ENCODE results near the gene GNB3.

GNB3 gene

DNA sequence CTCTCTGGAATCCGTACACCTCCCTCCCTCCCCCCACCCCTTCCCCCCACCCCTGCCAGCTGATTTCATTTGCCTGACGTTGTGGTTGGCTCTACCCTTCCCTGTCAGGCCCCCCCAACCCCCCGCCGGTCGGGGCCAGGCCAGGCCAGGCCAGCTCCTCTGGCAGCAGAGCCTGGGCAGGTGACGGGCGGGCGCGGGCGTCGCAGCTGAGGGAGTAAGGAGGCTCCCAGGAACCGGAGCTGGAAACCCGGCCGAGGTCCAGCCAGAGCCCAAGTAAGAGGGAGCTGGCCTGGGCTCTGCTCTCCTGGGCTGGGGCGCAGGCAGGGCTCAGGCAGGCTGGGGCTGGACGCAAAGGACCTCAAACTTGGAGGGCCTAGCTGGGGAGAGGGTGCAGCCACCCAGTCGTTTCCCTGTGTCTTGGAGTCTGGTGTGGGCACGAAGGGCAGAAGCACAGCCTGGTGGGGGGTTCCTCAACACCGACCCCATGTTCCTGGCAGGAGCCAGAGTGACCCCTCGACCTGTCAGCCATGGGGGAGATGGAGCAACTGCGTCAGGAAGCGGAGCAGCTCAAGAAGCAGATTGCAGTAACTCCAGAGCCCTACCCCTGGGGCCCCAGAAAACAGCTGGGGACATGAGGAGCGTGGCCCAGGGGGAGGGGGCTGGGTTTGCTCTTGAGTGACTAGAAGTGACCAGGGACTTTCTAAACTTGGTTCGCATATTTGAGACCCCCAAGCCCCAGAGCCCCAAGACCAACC is at the start of gene GNB3:
Gene GNB3 (plus strand): TSS at position 165 of the 755 bp plus-strand sequence. CDS start 363 bp downstream, at position 528.
- no peak for DNase-seq (ENCODE audit: low read depth)

DNA sequence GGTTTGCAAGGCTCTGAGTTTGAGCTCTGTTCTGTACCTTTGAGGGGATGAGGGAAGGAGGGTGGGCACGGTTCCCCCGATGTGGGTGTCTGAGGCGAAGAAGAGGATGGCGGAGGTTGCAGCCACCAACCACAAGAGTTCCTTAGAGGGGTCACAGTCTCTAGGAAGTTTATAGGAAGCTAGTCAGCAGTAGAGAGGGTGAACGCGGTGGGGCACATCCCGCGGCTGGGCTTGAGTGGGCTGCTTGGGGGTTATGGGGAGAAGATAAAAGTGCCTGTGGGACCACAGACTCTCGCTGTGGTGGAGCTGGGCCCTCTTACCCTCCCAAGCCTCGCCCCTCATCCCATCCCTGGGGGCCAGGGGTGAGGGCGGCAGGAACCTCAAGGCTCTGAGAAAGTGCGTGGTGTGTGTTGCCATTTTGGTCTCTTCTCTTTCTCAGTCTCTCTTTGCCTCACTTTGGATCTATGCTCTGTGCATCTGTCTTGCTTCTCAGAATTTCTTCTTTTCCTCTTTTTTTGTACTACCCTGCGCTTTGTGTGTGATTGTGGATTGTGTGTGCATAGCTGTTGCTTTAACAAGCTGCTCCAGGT is 48.7 kb upstream of the GNB3 start:
- no peak for DNase-seq (ENCODE audit: low read depth)

DNA sequence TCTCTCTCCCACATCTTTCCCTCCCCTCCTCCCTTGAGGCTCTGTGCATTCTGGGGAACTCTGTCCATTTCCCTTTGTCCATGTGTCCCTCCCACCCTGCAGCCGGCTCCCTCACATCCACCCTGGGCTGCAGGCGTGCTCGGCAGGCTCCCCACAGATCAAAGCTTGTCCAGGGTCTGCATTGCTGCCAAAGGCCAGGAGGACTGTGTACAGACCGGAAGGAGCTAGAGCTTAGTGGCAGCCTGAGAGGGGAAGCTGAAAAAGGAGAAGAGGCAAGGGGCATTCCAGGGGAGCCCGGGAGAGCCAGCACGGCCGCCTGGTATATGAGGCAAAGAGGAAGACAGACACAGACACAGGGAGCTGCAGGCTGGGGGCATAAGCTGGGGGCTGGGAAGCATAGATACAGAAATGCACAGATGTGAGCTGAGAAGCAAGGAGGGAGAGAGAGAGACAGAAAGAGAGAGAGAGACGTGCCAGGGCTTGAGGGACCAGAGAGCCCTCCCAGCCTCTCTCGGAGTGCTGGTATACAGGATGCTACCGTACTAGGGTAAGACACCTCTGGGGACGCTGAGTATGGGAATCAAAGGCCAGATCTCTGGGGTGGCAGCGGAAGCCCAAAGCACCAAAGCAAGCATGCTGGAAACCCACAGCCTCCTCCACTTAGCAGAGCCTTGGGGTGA is 48.1 kb upstream of the GNB3 start:
- no peak for DNase-seq (ENCODE audit: low read depth)

DNA sequence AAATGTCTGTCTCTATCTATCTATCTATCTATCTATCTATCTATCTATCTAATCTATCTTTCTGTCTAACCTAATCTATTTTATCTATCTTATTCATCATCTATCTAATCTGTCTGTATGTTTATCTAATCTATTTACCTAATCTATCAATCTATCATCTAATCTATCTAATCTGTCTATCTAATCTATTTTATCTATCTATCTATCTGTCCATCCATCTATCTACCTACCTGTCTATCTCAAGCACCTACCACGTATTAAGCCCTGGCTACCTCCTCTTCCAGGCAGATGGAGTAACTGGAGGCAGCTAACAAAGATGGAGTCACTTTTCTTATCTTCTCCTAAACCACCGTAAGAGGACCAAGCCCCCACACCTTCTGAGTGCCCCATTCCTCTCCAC is 45.6 kb upstream of the GNB3 start:
- DNase-seq (ENCODE audit: low read depth), result no peak

DNA sequence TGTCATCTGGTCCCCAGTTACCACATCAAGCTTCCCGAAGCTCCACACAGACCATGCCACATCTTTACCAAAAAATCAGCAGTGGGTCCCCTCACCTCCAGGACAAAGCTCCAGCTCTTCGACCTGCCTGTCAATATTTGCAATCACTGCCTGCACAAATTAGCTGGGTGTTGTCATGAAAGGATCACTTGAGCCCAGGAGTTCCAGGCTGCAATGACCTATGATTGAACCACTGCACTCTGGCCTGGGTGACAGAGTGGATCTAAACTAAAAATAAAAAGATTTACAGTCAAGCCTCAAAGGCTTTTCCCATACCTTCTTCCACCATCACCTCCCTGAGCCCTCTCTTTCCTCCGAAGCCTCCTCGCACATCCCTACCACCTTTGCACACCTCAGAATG is 44.1 kb upstream of the GNB3 start:
- no peak for DNase-seq (ENCODE audit: low read depth)

DNA sequence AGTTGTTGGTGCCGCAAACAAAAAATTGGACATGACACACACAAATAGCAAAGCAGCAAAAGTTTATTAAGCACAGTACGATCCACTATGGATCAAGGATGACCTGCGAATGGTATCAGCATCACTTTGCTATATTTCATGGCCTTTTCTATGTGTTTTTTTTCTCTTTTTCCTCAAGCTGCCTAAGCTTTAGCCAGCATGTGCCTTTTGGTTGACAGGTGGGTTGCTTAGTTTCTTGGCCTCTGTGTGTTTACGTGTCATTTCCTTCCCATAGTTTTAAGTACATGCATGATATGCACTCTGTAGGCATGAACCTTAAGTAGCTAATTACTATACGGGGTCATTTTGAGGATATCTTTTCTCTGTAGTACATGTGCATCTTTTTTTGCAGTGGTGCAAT is 41.6 kb upstream of the GNB3 start:
- DNase-seq (ENCODE audit: low read depth), result no peak

DNA sequence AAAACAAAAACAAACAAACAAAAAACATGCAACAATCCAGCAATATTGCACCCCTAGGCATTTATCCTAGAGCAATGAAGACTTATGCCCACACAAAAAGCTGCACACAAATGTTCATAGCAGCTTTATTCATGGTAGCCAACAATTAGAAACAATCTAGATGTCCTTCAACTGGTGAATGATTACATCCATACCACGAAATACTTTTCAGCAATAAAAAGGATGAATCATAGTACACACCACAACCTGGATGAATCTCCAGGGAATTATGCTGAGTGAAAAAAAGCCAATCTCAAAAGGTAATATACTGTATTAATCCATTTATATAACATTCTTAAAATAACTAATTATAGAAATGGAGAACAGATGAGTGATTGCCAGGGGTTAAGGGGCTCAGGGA is 33.6 kb upstream of the GNB3 start:
- no peak for DNase-seq (ENCODE audit: low read depth)

DNA sequence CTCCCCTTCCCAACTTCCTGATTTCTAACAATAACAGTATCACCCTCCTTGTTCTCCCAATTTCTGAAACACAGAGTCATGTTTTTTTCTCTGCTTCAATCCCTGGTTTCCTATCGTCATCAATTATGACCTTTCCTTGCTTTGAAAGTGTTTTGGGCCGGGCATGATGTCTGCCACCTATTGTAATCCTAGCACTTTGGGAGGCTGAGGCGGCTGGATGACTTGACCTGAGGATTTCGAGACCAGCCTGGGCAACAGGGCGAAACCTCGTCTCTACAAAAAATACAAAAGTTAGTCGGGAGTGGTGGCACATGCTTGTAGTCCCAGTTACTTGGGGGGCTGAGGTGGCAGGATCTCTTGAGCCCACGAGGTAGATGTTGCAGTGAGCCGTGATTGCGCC is 31.7 kb upstream of the GNB3 start:
- DNase-seq (ENCODE audit: low read depth), result no peak

DNA sequence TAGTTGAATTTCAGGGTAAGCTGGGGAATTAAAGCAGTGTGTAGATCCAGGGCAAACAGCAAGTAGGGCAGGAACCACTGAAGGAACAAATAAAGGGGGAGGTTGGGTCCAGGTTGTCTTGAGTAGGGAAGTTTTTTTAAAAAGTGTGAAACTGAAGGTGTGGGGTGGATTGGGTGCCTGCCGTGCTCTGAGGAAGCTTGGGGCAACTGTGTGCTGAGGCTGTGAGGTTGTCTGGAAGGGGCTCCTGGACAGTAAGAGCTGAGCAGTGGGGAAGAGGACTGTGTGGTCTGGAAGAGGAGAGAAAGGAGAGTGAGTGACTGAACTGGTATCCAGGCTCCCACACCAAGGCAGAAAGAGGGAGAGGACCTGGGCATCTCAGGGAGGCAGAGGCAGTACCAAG is 30.0 kb upstream of the GNB3 start:
- no peak for DNase-seq (ENCODE audit: low read depth)

DNA sequence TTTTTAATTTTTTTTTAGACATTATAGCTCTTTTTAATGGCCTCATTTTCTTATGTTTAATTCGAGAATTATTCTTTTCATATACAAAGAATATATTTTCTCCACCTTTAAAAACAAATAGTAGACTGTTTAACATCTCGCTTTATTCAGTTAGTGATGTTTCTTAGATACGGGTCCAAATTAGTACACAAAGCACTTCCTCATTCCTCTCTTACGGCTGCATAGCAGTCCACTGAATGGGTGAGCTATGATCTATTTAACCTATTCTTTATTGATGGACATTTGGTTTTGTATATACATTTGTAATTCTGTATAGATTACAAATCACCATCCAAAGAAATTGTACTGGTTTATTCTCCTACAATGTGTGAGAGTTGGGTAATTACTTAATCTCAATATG is 27.4 kb upstream of the GNB3 start:
- DNase-seq (ENCODE audit: low read depth), result no peak

DNA sequence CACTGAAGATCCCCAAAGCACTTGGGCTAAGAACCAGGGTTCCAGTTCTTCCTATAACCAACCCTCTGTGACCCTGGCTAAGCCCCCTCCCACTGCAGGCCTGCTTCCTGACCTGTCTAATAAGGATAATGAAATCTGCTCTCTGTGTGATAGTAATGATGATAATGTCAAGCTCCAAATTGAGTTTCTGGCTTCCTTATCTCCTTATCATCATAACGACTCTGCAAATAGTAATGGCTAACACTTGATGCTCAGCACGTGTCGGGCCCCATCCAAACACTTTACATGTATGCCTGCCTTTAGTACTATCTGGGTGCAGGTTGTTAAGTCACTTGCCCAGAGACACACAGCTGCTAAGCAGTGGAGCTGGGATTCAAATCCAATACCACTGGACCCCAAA is 24.1 kb upstream of the GNB3 start:
- DNase-seq (ENCODE audit: low read depth), result no peak

DNA sequence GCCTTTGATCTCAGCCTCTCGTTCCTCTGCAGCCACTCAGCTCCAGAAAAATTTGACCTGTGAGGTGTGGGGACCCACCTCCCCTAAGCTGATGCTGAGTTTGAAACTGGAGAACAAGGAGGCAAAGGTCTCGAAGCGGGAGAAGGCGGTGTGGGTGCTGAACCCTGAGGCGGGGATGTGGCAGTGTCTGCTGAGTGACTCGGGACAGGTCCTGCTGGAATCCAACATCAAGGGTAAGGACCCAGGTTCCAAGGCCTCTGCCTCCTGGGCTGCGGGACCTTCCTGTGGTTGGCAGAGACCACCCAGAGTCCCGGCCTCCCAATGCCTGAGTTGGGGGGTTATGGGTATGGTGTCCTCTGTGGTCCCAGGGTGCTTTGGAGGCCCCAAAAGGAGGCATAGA is 23.6 kb upstream of the GNB3 start:
- DNase-seq (ENCODE audit: low read depth), result no peak

DNA sequence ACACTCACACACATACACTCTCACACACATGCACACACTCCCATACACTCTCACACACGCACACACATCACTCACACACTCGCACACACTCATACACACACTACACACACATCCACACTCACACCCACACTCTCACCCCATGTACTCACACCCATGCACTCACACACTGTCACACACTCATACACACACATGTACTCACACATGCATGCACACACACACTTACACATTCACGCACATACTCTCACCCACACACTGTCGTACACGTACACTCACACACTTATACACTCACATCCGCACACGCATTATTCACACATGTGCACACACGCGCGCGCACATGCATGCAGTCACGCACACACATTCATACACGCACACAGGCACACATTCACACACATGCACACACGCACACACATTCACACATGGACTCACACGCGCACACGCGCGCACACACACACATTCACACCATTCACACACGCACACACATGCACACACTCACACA is 23.0 kb upstream of the GNB3 start:
- no peak for DNase-seq (ENCODE audit: low read depth)

DNA sequence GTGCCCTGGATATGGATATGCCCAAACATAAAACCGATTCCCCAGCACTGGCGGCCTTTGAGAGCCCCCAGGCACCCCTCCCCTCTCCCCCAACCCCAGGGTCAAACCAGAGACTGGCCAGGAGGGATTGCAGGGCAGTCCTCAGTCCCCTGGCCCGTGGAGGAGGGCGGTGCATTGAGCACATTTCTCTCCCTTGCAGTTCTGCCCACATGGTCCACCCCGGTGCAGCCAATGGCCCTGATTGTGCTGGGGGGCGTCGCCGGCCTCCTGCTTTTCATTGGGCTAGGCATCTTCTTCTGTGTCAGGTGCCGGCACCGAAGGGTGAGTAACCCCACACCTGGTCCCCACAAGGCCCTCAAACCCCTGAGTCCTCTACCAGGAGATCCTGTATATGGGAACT is 22.5 kb upstream of the GNB3 start:
- no peak for DNase-seq (ENCODE audit: low read depth)

DNA sequence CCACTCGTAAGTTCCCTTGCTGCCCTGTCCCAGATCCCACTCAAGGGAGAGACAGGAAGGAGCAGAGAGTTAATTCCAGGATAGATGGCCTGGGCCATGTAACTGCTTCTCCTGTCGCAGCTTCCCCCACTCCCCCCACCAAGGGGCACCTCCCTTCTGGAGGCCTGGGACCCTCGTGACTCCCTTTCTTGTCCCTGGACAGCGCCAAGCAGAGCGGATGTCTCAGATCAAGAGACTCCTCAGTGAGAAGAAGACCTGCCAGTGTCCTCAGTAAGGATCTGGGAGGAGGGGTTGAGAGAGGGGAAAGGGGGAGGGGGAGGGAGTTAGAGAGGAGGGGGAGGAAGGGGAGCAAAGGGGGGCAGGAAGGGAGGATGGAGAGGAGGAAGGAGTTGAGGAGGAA is 22.1 kb upstream of the GNB3 start:
- DNase-seq (ENCODE audit: low read depth), result no peak

DNA sequence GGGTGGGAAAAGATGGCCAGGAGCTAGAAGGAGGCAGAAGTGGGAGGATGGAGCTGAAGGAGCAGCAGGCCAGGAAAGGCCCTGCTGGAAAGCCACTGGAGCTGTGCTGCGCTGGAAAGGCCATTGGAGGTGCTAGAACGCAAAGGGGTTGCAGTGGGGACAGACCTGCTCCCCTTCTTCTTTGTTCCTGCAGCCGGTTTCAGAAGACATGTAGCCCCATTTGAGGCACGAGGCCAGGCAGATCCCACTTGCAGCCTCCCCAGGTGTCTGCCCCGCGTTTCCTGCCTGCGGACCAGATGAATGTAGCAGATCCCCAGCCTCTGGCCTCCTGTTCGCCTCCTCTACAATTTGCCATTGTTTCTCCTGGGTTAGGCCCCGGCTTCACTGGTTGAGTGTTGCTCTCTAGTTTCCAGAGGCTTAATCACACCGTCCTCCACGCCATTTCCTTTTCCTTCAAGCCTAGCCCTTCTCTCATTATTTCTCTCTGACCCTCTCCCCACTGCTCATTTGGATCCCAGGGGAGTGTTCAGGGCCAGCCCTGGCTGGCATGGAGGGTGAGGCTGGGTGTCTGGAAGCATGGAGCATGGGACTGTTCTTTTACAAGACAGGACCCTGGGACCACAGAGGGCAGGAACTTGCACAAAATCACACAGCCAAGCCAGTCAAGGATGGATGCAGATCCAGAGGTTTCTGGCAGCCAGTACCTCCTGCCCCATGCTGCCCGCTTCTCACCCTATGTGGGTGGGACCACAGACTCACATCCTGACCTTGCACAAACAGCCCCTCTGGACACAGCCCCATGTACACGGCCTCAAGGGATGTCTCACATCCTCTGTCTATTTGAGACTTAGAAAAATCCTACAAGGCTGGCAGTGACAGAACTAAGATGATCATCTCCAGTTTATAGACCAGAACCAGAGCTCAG is 21.4 kb upstream of the GNB3 start:
- DNase-seq (ENCODE audit: low read depth), result no peak

DNA sequence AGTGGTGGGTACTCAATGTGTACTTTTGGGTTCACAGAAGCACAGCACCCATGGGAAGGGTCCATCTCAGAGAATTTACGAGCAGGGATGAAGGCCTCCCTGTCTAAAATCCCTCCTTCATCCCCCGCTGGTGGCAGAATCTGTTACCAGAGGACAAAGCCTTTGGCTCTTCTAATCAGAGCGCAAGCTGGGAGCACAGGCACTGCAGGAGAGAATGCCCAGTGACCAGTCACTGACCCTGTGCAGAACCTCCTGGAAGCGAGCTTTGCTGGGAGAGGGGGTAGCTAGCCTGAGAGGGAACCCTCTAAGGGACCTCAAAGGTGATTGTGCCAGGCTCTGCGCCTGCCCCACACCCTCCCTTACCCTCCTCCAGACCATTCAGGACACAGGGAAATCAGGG is 20.6 kb upstream of the GNB3 start:
- no peak for DNase-seq (ENCODE audit: low read depth)

DNA sequence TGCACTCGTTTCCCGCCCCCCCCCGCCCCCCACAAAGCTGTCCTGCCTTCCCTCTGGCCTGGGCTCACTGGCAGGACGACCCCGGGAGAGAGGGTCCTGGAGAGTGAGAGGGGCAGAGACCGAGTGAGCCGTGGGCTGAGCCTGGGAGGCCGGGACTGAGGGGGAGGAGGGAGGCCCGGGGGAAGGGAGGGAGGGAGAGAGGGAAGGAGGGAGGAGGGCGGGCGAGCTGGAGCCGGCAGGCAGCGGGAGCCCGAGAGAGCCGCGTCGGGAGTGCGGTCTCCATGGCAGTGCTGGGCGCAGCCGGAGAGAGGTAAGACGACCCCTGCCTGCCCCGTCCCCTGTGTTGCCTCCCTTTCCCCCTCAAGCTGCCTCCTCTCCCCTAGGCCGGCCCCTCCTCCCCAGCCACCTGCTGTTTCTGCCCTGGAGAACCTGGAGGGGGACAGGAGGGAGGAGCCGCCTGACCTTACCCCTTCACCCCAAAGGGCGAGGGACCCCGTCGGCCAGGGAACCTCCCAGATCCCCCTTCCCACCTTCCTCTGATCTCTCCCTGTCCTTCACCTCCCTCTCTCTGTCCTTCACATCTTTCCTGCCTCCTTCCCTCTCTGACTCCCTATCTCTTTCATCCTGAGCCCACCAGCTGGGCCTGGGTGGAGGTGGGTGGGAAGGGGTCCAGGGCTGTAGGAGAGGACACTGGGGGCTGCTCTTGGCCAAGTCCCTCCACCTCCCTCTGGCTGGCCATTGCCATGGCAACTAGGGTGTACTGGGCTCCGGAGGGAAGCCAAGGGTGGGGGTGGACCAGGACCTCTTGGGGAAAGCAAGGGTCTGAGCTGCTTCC is 18.9 kb upstream of the GNB3 start, which contains the start of gene GPR162:
Gene GPR162 (plus strand): TSS at position 231 of the 835 bp plus-strand sequence. CDS start 2,078 bp downstream, outside the sequence.
- no peak for DNase-seq (ENCODE audit: low read depth)

DNA sequence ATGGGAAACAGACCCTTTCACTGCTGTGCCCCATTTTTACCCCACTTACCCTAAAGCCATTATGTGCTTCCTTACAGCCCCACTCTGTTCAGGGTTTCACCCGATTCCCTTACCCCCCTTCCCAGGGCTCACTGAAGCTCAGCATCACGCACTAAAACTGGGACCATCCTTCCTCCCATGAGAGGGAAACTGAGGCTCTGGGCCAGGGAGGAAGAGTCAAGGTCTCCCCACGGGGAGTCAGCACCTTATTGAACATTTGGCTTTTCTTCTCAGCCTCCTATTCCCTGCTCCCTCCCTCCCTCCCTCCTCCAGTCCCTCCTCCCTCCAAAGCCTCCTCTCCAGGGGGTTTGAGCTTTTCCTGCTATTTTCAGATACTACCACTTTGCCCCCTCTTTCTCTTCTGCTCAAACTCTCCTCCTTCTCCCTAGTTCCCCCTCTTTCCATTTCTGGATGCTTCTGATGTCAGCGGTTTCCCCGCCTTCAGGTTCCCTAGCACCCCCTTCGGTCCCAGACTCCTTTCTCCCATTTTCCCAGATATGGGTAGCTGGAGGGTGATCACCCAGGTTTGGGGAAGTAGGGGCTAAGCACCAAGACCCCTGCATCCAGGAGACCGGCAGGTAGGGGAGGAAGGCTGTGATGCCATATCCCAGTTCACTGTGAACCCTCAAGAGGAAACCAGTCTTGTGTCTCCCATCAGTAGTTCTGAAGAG is 18.1 kb upstream of the GNB3 start:
- no peak for DNase-seq (ENCODE audit: low read depth)

All from fibroblast of the conjunctiva (primary cell).